GM21786 (cell line): Measurements from ENCODE around the gene ACSM3.
"Not testable (repeated sequence)": the region's sequence is repeated elsewhere in the genome, so short reads cannot be mapped to it uniquely, and the experiment has no call there.

ENCODE experiments used
- ATAC-seq: cut with Tn5 transposase; IDR thresholded peaks from one replicate; pipeline ENCODE4 v1.9.1; 2021; ENCODE audit not compliant: unreplicated experiment

Gene ACSM3

DNA sequence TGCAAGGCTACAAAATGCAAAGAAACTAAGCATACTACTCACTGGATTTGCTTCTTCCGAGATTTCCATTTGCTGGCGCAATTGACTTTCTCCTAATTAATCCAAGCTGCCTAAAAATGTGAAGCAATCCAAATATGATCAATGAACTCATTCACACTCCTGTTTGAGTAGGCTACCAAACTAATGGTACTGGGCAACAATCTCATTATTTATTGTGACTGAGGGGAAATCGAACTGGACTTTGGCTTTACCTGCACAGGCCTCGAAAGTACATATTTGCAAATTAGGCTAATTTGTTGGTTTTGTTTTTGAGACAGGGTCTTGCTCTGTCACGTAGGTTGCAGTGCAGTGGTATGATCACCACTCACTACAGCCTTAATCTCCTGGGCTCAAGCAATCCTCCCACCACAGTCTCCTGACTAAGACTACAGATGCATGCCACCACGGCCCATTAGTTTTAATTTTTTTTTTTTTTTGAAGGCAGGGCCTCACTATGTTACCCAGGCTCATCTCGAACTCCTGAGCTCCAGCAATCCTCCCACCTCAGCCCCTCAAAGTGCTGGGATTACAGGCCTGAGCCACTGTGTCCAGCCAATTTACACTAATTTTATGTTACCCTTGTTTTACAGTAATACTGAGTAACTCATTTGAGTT is 39.9 kb downstream of the ACSM3 start:
- no peak for ATAC-seq

GRCh38 chr16:20805684-20806167 is 41.9 kb downstream of the ACSM3 start:
- not testable (repeated sequence) for ATAC-seq

GRCh38 chr16:20806168-20807050 is 42.6 kb downstream of the ACSM3 start, which contains the start of the genes ERI2 and REXO5:
ERI2 (minus strand) TSS chr16:20806472; CDS start chr16:20806430, 42 bp downstream.
REXO5 (plus strand) TSS chr16:20806527; CDS start chr16:20806954, 427 bp downstream.
- peak; percentile 77 for ATAC-seq

DNA sequence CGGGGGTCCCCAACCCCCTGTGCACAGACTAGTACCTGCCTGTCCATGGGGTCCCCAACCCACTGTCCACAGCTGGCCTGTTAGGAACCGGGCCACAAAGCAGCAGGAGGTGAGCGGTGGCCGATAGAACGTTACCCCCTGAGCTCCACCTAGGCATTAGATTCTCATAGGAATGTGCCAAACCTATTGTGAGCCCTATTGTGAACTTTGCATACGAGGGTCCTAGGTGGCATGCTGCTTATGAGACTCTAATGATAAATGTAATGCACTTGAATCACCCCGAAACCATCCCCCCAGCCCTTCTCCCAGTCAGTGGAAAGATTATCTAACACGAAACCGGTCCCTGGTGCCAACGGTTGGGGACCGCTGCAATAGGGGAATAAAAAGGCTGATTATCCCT is 44.0 kb downstream of the ACSM3 start:
- ATAC-seq, result no peak

- no peak for ATAC-seq
Measured at GRCh38 chr16:20811889-20812439, 48.1 kb downstream of the ACSM3 start.

GRCh38 chr16:20812510-20812909 is 48.7 kb downstream of the ACSM3 start:
- no peak for ATAC-seq

DNA sequence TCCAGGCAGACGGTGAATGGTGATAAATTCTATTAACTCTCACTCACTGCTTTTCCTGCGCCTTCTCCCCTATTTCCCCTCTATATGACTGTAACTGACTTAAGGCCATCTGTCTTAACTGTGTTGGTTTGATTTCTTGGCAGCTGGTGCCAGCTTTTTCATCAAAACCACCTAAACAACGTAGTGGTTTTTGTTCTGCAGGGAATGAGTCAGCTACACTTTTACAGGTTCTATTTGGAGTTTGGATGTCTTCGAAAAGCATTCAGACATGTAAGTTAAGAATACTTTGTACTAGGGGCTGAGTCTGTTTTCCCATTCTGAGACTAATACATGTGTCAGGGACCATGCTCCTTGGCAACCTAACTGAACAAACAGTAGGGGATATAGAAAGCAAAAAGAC is 51.0 kb downstream of the ACSM3 start:
- no peak for ATAC-seq

GRCh38 chr16:20818929-20819585 is 55.2 kb downstream of the ACSM3 start:
- no peak for ATAC-seq

GRCh38 chr16:20821682-20822081 is 57.9 kb downstream of the ACSM3 start:
- no peak for ATAC-seq

DNA sequence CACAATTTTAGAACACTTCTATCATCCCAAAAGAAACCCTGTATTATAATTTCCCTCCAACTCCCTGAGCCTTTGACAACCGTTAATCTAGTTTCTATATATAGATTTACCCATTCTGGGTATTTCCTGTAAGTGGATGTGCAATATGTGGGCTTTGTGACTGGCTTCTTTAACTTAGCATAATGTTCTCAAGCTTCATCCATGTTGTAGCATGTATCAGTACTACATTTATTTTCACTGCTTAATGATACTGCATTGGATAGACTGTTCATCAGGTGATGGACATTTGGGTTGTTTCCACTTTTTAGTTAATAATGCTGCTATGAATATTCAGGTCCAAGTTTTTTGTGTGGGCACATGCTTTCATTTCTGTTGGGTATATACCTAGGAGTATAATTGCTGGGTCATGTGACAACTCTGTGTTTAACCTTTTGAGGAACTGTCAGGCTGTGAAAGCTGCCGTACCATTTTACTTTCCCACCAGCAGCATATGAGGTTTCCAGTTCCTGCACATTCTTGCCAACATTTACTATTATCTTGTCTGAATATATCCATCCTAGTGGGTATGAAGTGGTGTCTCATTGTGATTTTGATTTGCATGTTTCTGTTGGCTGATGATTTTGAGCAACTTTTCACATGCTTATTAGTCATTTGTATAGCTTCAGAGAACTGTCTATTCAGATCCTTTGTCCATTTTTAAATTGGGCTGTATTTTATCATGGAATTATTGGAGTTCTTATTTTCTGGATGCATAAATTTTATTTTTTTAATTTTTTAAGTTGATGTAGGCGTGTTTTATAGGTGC is 58.9 kb downstream of the ACSM3 start:
- no peak for ATAC-seq

DNA sequence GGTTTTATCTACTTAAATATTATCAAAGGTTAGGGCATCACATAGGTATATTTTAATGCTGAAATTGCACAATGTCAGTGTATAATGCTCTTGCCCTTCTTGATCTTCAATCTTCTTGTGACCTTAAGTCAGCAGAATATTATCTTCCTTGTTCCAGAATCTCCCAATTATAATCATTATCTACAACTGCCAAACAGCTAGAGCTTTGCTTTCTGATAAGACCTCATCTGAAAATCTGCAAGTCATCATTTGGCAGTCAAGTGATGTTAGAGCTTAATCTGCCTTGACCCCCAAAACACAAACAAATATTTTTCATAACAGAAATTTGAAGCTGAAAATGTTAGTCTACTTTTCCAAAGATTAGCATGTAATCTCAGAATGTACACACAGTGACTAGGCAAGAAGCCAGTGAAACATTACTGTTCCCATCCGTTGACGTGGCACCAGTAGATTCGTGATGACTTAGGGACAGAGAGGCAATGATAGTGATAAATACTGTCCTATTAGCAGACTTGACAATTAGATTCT is 62.3 kb downstream of the ACSM3 start:
- no peak for ATAC-seq

DNA sequence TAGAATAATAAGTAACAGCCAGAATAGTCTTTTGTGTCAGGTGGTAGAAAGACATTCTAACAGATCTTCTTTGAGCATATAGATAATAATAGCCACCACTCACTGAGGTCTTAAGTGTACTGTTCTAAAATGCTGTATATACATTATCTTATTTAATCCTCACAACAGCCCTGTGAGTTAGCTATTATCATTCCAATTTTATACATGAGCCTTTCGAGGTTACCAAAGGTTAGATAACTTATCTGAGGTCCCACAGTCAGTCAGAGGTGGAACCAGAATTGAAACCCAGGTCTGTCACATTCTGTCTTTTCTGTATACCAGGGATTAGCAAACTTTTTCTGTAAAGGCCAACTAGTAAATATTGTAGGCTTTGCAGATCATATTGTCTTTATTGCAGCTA is 65.7 kb downstream of the ACSM3 start:
- ATAC-seq, result no peak

- ATAC-seq, result no peak
Measured at GRCh38 chr16:20830372-20830771, 66.6 kb downstream of the ACSM3 start.

DNA sequence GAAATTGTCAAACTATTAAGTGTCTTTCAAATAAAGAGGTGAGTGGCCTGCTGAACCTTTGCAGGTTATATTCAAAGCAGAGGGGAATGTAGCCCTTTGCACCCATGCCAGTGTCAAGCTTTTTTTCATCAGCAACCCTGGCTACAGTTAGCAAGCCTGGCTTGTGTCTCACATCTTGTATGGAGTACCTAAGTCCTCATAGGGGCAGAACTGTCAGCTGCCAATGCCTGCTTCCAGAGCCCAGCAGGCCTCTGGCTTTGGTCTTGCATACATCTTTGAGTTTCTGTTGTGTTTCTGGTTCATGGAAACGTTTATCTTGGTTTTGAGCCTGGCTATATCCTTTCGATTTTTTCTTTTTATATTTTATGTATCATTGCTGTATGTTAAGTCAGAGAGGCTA is 69.3 kb downstream of the ACSM3 start:
- no peak for ATAC-seq

DNA sequence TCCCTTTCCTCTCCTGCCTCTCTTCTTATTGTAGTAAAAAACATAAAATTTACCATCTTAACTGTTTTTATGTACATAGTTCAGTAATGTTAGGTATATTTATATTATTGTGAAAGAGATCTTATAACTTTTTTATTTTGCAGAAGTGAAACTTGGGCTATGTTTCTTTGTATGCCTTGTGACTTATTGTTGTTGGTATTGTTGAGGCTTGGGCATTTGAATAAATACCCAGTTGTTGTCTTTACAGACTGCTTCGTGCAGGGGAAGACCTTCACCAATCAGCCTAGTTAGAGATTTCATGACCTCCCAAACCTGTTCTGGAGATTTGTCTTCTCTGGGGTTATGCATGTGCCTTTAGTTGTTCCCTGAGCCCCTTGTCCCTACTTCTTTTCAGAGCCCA is 74.4 kb downstream of the ACSM3 start:
- no peak for ATAC-seq

DNA sequence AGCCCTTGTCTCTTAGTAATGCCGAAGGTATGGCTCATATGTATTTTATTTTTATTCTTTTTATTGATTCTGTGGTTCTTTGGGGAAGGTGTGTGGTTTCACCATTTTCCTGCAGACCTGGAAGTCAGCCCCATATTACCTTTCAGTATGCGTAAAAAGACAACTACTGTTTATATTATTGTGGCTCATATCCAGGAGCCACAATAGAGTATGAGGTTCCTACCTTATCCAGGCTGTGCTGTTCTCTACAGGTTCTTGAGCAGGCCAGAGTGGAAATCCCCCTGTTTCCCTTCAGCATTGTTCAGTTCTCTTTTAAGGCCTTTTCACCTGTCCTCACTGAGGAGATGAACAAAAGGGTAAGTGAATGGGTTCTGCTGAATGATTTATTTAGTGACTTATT is 75.7 kb downstream of the ACSM3 start:
- ATAC-seq, result no peak

- ATAC-seq, result no peak
Measured at GRCh38 chr16:20844054-20844453, 80.2 kb downstream of the ACSM3 start.

GRCh38 chr16:20844588-20844987 is 80.8 kb downstream of the ACSM3 start:
- ATAC-seq, result no peak

- no peak for ATAC-seq
Measured at GRCh38 chr16:20846030-20846429, 82.2 kb downstream of the ACSM3 start.

DNA sequence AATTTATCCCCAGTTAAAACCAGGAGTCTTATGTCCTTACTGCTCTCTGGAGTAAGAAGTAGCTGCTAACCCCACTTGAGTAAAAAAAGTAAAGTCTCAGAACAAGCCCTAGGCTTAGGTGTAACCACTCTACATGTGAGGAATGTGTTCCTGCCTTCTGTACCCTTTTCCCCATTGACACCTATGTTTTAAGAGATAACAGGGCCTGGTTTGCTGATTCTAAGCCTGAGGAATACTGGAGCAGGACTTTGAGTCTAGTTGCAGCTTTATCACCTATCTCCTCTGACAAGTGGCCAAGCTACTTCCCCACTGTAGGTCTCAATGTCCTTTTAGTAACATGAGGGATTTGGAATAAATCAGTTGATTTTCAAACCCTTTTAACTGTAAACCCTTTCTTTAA is 82.7 kb downstream of the ACSM3 start:
- ATAC-seq, result no peak
